Stimulated activated CD8-positive, alpha-beta memory T cell treated with anti-CD3 and anti-CD28 coated beads, Interleukin-4, amount 100 ng/mL, for 24 hours (primary cell): ENCODE data around the gene SRSF4.
A peak's percentile ranks its signal among the peaks of the same experiment; 100 is the strongest.

Experiments used
- DNase-seq: peaks from one replicate; pipeline ENCODE4 v3.0.0-alpha.2; 2020; ENCODE audit warnings: low read depth

Gene SRSF4

GRCh38 chr1:29200906-29201594, 19.4 kb upstream of the SRSF4 start:
- no peak for DNase-seq

GRCh38 chr1:29197993-29198392, 16.3 kb upstream of the SRSF4 start:
- no peak for DNase-seq

GRCh38 chr1:29197590-29197924, 15.9 kb upstream of the SRSF4 start:
- DNase-seq, result no peak

DNA sequence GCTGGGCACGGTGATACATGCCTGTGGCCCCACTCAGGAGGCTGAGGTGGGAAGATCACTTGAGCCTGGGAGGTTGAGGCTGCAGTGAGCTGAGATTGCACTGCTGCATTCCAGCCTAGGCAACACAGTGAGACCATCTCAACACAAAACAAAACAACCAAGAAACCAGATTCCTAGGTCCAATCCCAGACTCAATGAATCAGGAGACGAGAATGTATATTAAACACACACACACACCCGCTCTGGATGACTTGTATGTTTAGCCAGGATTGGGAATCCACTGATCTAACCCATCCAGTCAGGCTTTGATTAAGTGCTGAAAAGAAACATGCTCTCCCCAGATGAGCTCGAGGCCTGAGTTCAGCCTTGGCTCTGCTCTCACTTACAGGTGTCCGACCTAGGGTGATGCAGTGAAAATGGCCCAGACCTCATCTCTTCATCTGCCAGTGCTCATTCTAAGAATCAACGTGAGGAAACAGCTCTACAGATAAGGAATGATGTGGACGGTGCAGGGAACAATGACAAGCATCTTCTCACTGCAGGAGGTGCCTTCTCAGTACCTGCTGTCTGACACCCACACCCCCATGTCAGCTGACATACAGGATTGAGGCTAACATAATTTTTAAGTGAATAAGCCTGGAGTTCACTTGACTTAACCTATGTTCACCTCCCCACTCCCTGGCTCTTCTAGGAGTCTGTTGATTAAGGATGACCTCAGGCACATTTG, 15.3 kb upstream of the SRSF4 start:
- DNase-seq, result no peak

DNA sequence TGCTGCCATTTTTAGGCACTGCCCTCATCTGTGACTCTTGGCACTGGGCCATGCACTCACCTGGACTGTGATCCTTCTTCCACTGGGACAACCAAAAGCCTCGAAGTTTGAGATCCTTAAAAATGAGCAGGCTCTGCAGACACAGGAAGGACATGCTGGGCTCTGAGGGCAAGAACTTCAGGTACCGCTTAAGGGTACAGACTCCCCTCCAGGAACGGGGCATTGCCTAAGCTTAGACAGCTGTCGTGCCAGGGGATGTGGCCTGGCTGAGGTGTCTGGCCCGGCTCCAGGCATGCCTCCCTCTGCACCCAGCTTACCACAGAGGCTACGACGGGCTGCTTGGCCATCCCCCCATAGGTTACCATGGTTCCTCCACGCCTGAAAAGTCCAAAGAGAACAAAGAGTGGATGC, 14.2 kb upstream of the SRSF4 start:
- no peak for DNase-seq

DNA sequence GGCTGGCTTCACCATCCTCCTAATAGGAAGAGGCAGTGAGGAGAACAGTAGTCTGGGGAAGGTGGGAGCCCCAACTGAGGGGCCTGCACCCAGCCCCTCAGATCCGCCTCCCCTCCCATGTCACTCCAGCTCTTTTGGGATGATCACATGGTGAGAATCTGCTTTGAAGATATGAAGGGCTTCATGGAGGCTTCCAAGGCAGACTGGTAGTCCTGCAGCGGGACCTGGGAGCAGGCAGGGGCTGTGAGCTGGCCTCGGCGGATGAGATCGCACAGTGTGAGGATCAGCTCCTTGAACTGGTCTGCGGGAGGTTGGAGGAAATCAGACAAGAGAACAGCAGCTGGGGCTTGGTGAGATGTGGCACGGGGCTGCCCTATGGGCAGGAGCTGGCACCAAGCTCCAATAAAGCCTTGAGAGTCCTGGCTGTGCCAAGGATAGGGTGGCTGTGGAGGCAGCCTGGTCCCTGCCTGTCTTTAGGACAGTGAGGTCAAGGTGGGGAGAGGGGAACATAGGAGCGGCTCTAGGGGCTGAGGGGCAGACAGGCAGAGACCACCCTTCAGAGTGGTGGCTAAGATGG, 12.3 kb upstream of the SRSF4 start:
- DNase-seq, result no peak

DNA sequence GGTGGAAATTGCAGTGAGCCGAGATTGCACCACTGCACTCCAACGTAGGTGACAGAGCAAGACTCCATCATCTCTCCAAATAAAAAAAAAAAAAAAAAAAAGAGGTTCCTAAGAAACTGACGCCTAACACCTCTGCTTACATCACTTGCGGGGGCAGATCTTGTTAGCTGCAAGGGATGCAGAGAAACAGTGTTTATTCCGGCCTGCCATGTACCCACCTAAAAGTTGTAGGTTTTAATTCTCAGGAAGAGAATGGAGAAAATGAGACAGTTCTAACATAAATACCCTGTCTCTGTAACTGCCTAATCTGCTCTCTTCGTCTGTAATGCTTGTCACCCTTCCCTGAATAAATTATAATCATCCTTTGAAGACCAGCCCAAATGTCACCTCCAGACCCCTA, 9.0 kb upstream of the SRSF4 start:
- no peak for DNase-seq

GRCh38 chr1:29186707-29187106, 5.0 kb upstream of the SRSF4 start:
- DNase-seq, result no peak

- no peak for DNase-seq
Observed at GRCh38 chr1:29186252-29186651, 4.6 kb upstream of the SRSF4 start.

GRCh38 chr1:29183287-29183686, 1.6 kb upstream of the SRSF4 start:
- no peak for DNase-seq

GRCh38 chr1:29180497-29181412, 945 bp downstream of the SRSF4 start:
- DNase-seq, result peak; percentile 19

- DNase-seq, result no peak
Observed at GRCh38 chr1:29179641-29180184, 2.0 kb downstream of the SRSF4 start.

DNA sequence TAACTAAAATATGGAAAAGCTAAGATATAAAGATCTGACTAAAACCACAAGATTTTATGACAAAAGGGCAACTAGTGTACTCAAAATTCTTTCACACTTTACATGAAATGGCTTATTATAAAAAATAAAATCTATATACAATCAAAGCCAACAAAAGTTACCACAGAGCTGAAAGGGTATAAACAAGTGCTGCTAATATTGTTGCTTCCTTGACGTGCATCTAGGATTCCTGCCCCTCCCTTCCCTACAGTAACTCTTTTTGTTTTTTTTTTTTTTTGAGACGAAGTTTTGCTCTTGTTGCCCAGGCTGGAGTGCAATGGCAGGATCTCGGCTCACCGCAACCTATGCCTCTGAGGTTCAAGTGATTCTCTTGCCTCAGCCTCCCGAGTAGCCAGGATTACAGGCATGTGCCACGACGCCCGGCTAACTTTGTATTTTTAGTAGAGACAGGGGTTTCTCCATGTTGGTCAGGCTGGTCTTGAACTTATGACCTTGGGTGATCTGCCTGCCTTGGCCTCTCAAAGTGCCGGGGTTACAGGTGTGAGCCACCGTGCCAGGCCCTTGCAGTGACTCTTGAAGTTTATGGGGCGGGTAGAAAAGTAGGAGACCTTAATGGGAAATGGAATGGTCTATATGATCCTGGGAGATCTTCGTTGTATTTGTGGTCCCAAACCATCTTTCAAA, 4.5 kb downstream of the SRSF4 start:
- no peak for DNase-seq

GRCh38 chr1:29176576-29176975, 5.1 kb downstream of the SRSF4 start:
- DNase-seq, result no peak

DNA sequence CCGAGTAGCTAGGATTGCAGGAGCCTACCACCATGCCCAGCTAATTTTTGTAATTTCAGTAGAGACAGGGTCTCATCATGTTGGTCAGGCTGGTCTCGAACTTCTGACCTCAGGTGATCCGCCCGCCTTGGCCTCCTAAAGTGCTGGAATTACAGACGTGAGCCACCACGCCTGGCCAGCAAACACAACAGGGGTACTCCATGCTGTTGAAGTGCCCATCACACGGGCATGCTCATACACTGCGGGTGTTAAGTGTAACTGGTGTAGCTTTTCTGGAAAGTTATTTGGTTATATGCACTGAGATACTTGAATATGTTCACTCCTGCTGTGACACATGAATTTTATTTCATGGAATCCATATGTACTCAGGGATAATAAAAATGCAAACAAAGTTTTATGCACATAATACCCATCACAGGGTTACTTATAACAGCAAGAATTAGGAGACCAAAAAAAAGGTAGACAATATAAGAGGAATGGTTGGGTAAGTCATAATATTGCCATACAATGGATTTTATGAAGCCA, 9.2 kb downstream of the SRSF4 start:
- DNase-seq, result no peak

DNA sequence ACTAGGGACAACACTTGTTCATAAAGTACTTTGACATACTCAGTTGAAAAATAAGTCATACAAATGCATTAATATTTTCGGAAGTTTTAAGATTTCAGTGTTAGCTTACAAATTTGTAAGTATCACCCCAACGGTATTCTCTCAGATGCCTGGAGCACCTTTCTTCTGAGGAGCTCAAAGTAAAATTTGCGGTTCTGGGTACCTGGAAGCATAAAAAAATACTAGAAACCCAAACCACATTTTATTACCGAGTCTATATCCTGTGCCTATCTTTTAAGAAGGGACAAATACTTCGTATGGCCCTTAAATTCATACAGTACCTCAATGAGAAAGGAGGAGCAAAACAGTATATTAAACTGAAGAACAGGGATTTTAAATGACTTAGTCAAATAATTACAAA, 10.2 kb downstream of the SRSF4 start:
- DNase-seq, result no peak

DNA sequence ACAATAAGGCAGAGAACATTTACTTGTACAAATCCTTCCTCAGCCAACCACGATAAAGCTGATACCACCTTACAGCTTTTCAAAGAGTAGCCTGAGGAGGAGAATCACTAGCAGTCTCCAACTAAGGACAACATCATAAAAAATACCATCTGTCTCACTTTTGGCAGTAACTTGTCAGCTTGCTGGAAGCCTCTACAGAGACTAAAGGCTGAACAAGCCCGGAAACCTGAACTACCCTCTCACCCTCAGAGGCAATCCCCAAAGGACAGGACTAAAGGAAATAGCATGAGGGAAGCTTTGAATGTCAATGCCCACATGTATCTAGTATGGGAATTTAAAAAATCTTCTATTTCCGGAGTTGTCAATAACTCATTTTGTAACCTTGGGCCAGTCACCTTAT, 10.6 kb downstream of the SRSF4 start:
- DNase-seq, result no peak

- DNase-seq, result no peak
Observed at GRCh38 chr1:29169976-29170375, 11.7 kb downstream of the SRSF4 start.

DNA sequence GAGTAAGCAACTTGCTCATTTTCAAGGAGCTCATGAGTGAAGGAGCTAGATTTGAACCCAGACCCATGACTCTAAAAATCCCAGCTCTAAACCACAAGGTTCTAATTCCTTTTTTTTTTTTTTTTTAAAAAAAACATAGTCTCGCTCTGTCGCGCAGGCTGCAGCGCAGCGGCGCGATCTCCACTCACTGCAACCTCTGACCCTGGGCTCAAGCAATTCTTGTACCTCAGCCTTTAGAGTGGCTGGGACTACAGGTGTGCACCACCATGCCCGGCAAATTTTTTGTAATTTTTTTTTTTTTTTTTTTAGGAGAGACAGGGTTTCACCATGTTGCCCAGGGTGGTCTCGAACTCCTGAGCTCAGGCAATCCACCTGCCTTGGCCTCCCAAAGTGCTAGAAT, 13.8 kb downstream of the SRSF4 start:
- DNase-seq, result no peak

GRCh38 chr1:29166291-29166878, 15.3 kb downstream of the SRSF4 start:
- DNase-seq, result no peak

- DNase-seq, result no peak
Observed at GRCh38 chr1:29164588-29164987, 17.1 kb downstream of the SRSF4 start.
